Caco-2 (cell line): ENCODE measurements around the gene DUSP11. TPM values are rescaled to one million over a fixed set of nuclear protein-coding genes. Genes with fewer than 3 reads are reported as not detected.

Experiments used
- BruUV-seq: library from RNA; stranded (reverse); fragments of 400-500 nt; replicated peaks from 2 replicates; lab custom pipeline; 2021; lab: Mats Ljungman, UMichigan
- CTCF ChIA-PET: fragments of 300-600 bp; sonication (Branson Sonifier 250); formaldehyde crosslinking; loops from one replicate; lab custom pipeline; 2022; ENCODE audit warnings: antibody characterized with exemption; lab: Charles Lee
- POLR2A ChIA-PET: fragments of 300-600 bp; sonication (Branson Sonifier 250); formaldehyde crosslinking; loops from one replicate; lab custom pipeline; 2022; ENCODE audit warnings: antibody characterized with exemption; lab: Charles Lee
- DNase-seq, 2 experiments: peaks; one replicate each; pipeline versions ENCODE4 v3.0.0 to v3.0.0-alpha.2; 2020 to 2022
- H3K27me3 ChIP-seq: replicated peaks from 2 replicates; pipeline ENCODE4 v1.6.0; 2011; ENCODE audit warnings: low read length; ENCODE audit not compliant: control insufficient read depth, insufficient read depth
- H3K36me3 ChIP-seq: 2 replicates; pipeline ENCODE4 v1.5.1; 2011; ENCODE audit warnings: low read length; ENCODE audit not compliant: control insufficient read depth, insufficient read depth
- H3K4me1 ChIP-seq: fragments of 250-450 bp; sonication (Bioruptor Pico); 2 replicates; pipeline ENCODE4 v1.5.1; 2020; ENCODE audit warnings: mild to moderate bottlenecking
- H3K4me3 ChIP-seq: 2 replicates; pipeline ENCODE4 v1.5.1; 2011; ENCODE audit warnings: low read depth, mild to moderate bottlenecking, control low read depth, low read length
- H3K9me3 ChIP-seq: fragments of 250-450 bp; sonication (Bioruptor Pico); 2 replicates; pipeline ENCODE4 v1.5.1; 2020; ENCODE audit warnings: mild to moderate bottlenecking, moderate library complexity
- H3K27ac Mint-ChIP-seq: one replicate; pipeline ENCODE4 v1.8.0; 2022; ENCODE audit warnings: mixed read lengths; ENCODE audit not compliant: unreplicated experiment
- H3K27me3 Mint-ChIP-seq: one replicate; pipeline ENCODE4 v1.8.0; 2022; ENCODE audit warnings: mixed read lengths; ENCODE audit not compliant: insufficient read depth, unreplicated experiment
- H3K36me3 Mint-ChIP-seq: one replicate; pipeline ENCODE4 v1.8.0; 2022; ENCODE audit warnings: mild to moderate bottlenecking, mixed read lengths; ENCODE audit not compliant: insufficient read depth, unreplicated experiment
- H3K4me1 Mint-ChIP-seq: one replicate; pipeline ENCODE4 v1.8.0; 2022; ENCODE audit warnings: low read depth, mixed read lengths; ENCODE audit not compliant: unreplicated experiment
- H3K4me3 Mint-ChIP-seq: one replicate; pipeline ENCODE4 v1.8.0; 2022; ENCODE audit warnings: mild to moderate bottlenecking, moderate library complexity, mixed read lengths; ENCODE audit not compliant: unreplicated experiment
- H3K9me3 Mint-ChIP-seq: one replicate; pipeline ENCODE4 v1.8.0; 2022; ENCODE audit warnings: mixed read lengths; ENCODE audit not compliant: unreplicated experiment
- intact Hi-C: fragments of 100-400 bp; cut with micrococcal nuclease; formaldehyde crosslinking; loops from one replicate; pipeline ENCODE4 v1.10.0; 2022; ENCODE audit not compliant: unreplicated experiment
- total RNA-seq: library from RNA; stranded (reverse); gene quantifications from 2 replicates; pipeline ENCODE4 v1.2.3, GENCODE V29; 2022
- TF ChIP-seq, protein P1 (sequence below), 2 experiments: fragments of 200-600 bp in 1 of 2; IDR thresholded peaks; 1 replicate in 1 of 2; 2 replicates in 1 of 2; pipeline versions ENCODE4 v1.5.1 to v1.8.0; 2011 to 2022; ENCODE audit warnings: antibody characterized with exemption in 1 of 2, control low read depth in 1 of 2, inconsistent platforms in 1 of 2, low read depth in 1 of 2, low read length in 1 of 2, mild to moderate bottlenecking in 1 of 2, moderate library complexity in 1 of 2; ENCODE audit not compliant: insufficient read depth in 1 of 2, severe bottlenecking in 1 of 2, unreplicated experiment in 1 of 2

DUSP11 gene
- total RNA-seq, 1 experiment from 2014 or later = 24.3 TPM

DNA sequence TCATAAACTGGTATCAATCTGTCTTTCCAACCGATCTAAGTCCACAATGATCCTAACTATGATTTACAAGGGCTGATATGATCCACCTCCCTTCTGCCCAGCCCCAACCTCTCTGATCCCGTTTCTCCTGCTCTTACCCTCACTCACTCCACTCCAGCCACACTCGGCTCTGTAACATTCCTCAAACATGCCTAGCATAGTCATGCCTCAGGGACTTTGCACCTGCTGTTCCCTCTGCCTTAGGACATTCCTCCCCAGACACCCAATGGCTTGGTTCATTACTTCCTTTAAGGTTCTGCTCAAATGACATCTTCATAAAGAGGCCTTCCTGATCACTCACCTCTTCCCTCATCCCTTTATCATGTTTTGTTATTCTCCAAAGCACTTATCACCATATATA, 9.2 kb downstream of the DUSP11 start:
- H3K36me3 ChIP-seq = no peaks in the 10 kb centered on the region; the same call in none of the 2 replicates

DNA sequence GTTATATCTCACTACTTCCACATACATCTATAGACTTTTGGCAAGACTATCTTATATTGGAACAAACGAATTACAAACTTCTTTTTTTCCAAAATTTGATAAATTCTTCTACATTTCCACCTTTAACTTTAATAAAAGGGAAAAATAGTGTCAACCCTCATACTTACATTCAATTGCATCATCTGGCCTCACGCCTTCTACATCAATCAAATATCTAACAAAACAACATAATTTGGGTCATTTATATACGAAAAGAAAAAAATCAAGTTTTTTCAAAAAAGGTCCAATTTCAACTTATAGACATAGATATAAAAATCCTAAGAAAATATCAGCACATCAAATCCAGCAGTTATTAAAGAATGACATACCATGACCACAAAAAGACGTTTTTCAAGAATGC, 12.9 kb downstream of the DUSP11 start:
- intact Hi-C loops = no loop called here
- Histone ChIP-seq H3K4me1 (no peaks in the 10 kb centered on the region), H3K27me3 (no peaks in the 10 kb centered on the region), H3K36me3 (peaks cover 4% of the 10 kb centered on the region), H3K4me3 (no peak overlapping the region), H3K9me3 (no peaks in the 10 kb centered on the region)
- no peaks in the 10 kb centered on the region for H3K27me3 Mint-ChIP-seq
- TF ChIP-seq, protein P1, sequence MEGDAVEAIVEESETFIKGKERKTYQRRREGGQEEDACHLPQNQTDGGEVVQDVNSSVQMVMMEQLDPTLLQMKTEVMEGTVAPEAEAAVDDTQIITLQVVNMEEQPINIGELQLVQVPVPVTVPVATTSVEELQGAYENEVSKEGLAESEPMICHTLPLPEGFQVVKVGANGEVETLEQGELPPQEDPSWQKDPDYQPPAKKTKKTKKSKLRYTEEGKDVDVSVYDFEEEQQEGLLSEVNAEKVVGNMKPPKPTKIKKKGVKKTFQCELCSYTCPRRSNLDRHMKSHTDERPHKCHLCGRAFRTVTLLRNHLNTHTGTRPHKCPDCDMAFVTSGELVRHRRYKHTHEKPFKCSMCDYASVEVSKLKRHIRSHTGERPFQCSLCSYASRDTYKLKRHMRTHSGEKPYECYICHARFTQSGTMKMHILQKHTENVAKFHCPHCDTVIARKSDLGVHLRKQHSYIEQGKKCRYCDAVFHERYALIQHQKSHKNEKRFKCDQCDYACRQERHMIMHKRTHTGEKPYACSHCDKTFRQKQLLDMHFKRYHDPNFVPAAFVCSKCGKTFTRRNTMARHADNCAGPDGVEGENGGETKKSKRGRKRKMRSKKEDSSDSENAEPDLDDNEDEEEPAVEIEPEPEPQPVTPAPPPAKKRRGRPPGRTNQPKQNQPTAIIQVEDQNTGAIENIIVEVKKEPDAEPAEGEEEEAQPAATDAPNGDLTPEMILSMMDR (IDR thresholded peaks at IDR 0.05; ENCODE audit: insufficient read depth in 1 of 2, low read depth in 1 of 2, low read length in 1 of 2, severe bottlenecking in 1 of 2, unreplicated experiment in 1 of 2) = no peak
- no peak overlapping the region for H3K27ac Mint-ChIP-seq
- no peak for DNase-seq
- no peak overlapping the region for H3K4me3 Mint-ChIP-seq
- ChIA-PET POLR2A (no interaction called here), CTCF (no interaction called here)
- peaks cover 55% of the 10 kb centered on the region for H3K36me3 Mint-ChIP-seq
- peaks cover 13% of the 10 kb centered on the region for H3K4me1 Mint-ChIP-seq
- no TSS peak for BruUV-seq
- H3K9me3 Mint-ChIP-seq = no peaks in the 10 kb centered on the region

More for the DNA sequence above, 9.2 kb downstream of the DUSP11 start:
- Histone ChIP-seq H3K4me1 (no peaks in the 10 kb centered on the region), H3K4me3 (no peak overlapping the region), H3K27me3 (no peaks in the 10 kb centered on the region), H3K9me3 (no peaks in the 10 kb centered on the region)
- H3K9me3 Mint-ChIP-seq = no peaks in the 10 kb centered on the region
- CTCF ChIA-PET = no interaction called here
- H3K36me3 Mint-ChIP-seq = peaks cover 57% of the 10 kb centered on the region
- no peak overlapping the region for H3K27ac Mint-ChIP-seq
- DNase-seq = no peak
- no TSS peak for BruUV-seq
- TF ChIP-seq, protein P1 (IDR thresholded peaks at IDR 0.05; ENCODE audit: insufficient read depth in 1 of 2, low read depth in 1 of 2, low read length in 1 of 2, severe bottlenecking in 1 of 2, unreplicated experiment in 1 of 2) = no peak
- POLR2A ChIA-PET = no interaction called here
- intact Hi-C loops = no loop called here
- peaks cover 6% of the 10 kb centered on the region for H3K4me1 Mint-ChIP-seq
- no peaks in the 10 kb centered on the region for H3K27me3 Mint-ChIP-seq
- no peak overlapping the region for H3K4me3 Mint-ChIP-seq

DNA sequence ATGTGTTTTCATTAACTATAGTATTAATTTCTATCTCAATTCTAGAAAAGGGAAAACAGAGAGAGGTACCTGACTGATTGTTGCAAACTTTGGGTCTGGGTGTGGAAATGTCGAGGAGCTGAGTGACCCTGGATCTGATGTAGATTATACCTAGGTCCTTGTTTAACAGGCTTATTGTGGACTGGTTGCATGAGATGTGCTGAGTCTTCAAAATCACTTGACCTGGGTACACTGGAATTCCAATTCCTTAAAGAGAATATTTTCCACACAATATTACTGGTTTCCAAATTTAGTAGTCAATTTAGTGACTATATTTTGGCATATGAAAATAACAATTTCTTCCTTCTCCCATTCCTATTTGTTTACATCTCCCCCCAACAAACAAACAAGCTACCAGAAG, 13.6 kb downstream of the DUSP11 start:
- TF ChIP-seq, protein P1 (IDR thresholded peaks at IDR 0.05; ENCODE audit: insufficient read depth in 1 of 2, low read depth in 1 of 2, low read length in 1 of 2, severe bottlenecking in 1 of 2, unreplicated experiment in 1 of 2) = no peak
- intact Hi-C loops = no loop called here
- Mint-ChIP-seq H3K4me1 (peaks cover 13% of the 10 kb centered on the region), H3K4me3 (no peak overlapping the region), H3K27me3 (no peaks in the 10 kb centered on the region), H3K36me3 (peaks cover 55% of the 10 kb centered on the region), H3K27ac (no peak overlapping the region), H3K9me3 (no peaks in the 10 kb centered on the region)
- BruUV-seq = no TSS peak
- no peak overlapping the region for H3K4me3 ChIP-seq
- H3K36me3 ChIP-seq = peaks cover 4% of the 10 kb centered on the region
- H3K4me1 ChIP-seq = no peaks in the 10 kb centered on the region
- POLR2A ChIA-PET = no interaction called here
- no peaks in the 10 kb centered on the region for H3K27me3 ChIP-seq
- CTCF ChIA-PET = no interaction called here
- no peaks in the 10 kb centered on the region for H3K9me3 ChIP-seq
- no peak for DNase-seq
